Trophoblast cell (in vitro differentiated cells and primary cell): Measurements from ENCODE around the gene FAM107B.
A peak's percentile ranks its signal among the peaks of the same experiment; 100 is the strongest.

Experiments used
- DNase-seq, 2 donors: peaks; one replicate each; pipeline ENCODE4 v3.0.0-alpha.2; 2016
- H2AFZ ChIP-seq: 2 replicates; pipeline ENCODE4 v1.6.1; 2013; ENCODE audit warnings: low read length, moderate library complexity, mild to moderate bottlenecking; ENCODE audit not compliant: insufficient read depth, poor library complexity
- H2AK5ac ChIP-seq: 2 replicates; pipeline ENCODE4 v1.6.1; 2013; ENCODE audit warnings: mild to moderate bottlenecking, low read length
- H2BK120ac ChIP-seq: 2 replicates; pipeline ENCODE4 v1.6.1; 2013; ENCODE audit warnings: low read length, mild to moderate bottlenecking, moderate library complexity; ENCODE audit not compliant: insufficient read depth, poor library complexity
- H2BK12ac ChIP-seq: 2 replicates; pipeline ENCODE4 v1.6.1; 2013; ENCODE audit warnings: mild to moderate bottlenecking, low read length, moderate library complexity
- H2BK5ac ChIP-seq: 2 replicates; pipeline ENCODE4 v1.6.1; 2013; ENCODE audit warnings: low read length, low read depth, moderate library complexity, mild to moderate bottlenecking; ENCODE audit not compliant: poor library complexity
- H3K14ac ChIP-seq: 2 replicates; pipeline ENCODE4 v1.6.1; 2013; ENCODE audit warnings: mild to moderate bottlenecking, low read length
- H3K18ac ChIP-seq: 2 replicates; pipeline ENCODE4 v1.6.1; 2013; ENCODE audit warnings: mild to moderate bottlenecking, low read length
- H3K23ac ChIP-seq: 2 replicates; pipeline ENCODE4 v1.6.1; 2013; ENCODE audit warnings: low read length
- H3K27ac ChIP-seq: 2 replicates; pipeline ENCODE4 v1.5.1; 2013; ENCODE audit warnings: low read depth, mild to moderate bottlenecking, inconsistent platforms, low read length, moderate library complexity
- H3K27me3 ChIP-seq: 2 replicates; pipeline ENCODE4 v1.6.1; 2013; ENCODE audit warnings: inconsistent platforms, mild to moderate bottlenecking, low read length, moderate library complexity; ENCODE audit not compliant: insufficient read depth
- H3K36me3 ChIP-seq, 2 experiments: 1 replicate in 1 of 2; 2 replicates in 1 of 2; pipeline ENCODE4 v1.6.1; 2013; ENCODE audit warnings: low read length in 2 of 2, mild to moderate bottlenecking in 2 of 2, moderate library complexity in 1 of 2; ENCODE audit not compliant: insufficient read depth in 2 of 2, control insufficient read depth in 1 of 2
- H3K4ac ChIP-seq: 2 replicates; pipeline ENCODE4 v1.6.1; 2013; ENCODE audit warnings: low read depth, mild to moderate bottlenecking, low read length, moderate library complexity
- H3K4me1 ChIP-seq, 2 experiments: 1 replicate in 1 of 2; 2 replicates in 1 of 2; pipeline ENCODE4 v1.6.1; 2013; ENCODE audit warnings: low read length in 2 of 2, mild to moderate bottlenecking in 2 of 2, moderate library complexity in 1 of 2; ENCODE audit not compliant: insufficient read depth in 2 of 2, control insufficient read depth in 1 of 2
- H3K4me2 ChIP-seq: 2 replicates; pipeline ENCODE4 v1.6.1; 2013; ENCODE audit warnings: inconsistent platforms, mild to moderate bottlenecking, low read length, moderate library complexity
- H3K4me3 ChIP-seq: 2 replicates; pipeline ENCODE4 v1.5.1; 2013; ENCODE audit warnings: mild to moderate bottlenecking, low read depth, low read length, inconsistent platforms
- H3K79me1 ChIP-seq: one replicate; pipeline ENCODE4 v1.6.1; 2013; ENCODE audit warnings: low read length
- H3K79me2 ChIP-seq: 2 replicates; pipeline ENCODE4 v1.6.1; 2013; ENCODE audit warnings: low read length, mild to moderate bottlenecking; ENCODE audit not compliant: control insufficient read depth, insufficient read depth, poor library complexity
- H3K9ac ChIP-seq: 2 replicates; pipeline ENCODE4 v1.6.1; 2013; ENCODE audit warnings: mild to moderate bottlenecking, low read length
- H3K9me3 ChIP-seq: 2 replicates; pipeline ENCODE4 v1.6.1; 2013; ENCODE audit warnings: low read depth, mild to moderate bottlenecking, control low read depth, inconsistent platforms, low read length; ENCODE audit not compliant: insufficient read depth
- H4K12ac ChIP-seq: 2 replicates; pipeline ENCODE4 v1.6.1; 2013; ENCODE audit warnings: low read depth, mild to moderate bottlenecking, low read length, moderate library complexity
- H4K8ac ChIP-seq: 2 replicates; pipeline ENCODE4 v1.6.1; 2013; ENCODE audit warnings: low read depth, mild to moderate bottlenecking, low read length, moderate library complexity
- H4K91ac ChIP-seq: one replicate; pipeline ENCODE4 v1.6.1; 2013; ENCODE audit warnings: low read depth, mild to moderate bottlenecking, low read length, moderate library complexity
- WGBS: extraction: QIAGEN DNeasy Blood & Tissue Kit; methylation state at CpG from one replicate; pipeline ENCODE4 v1.1.7; 2013; ENCODE audit warnings: missing lambda C conversion rate; ENCODE audit not compliant: insufficient read length, insufficient coverage; ENCODE audit errors: extremely low coverage; 5-methylcytosine and 5-hydroxymethylcytosine counted together

The FAM107B gene

DNA sequence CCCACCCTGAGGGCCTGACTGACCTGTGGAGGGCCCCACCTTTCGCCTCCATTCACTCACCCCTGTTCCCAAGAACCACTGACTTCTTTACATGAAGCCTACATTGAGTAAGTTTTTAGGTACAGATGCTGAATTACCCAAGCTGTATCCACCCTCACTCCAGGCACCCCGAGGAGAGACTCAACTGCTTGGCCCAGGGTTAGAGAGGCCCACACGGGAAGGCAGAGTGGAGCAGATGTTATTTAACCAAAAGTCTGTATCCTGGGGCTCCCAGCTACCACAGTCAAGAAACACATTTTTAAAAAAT lies 230.8 kb downstream of the FAM107B start:
- Histone ChIP-seq H3K4me1 (peaks cover 2% of the 10 kb centered on the region in 2 experiments), H3K14ac (no peak overlapping the region), H3K4me3 (no peak overlapping the region), H2AK5ac (no peak overlapping the region), H3K4ac (no peak overlapping the region), H3K18ac (no peak overlapping the region), H4K91ac (no peak overlapping the region), H3K27me3 (no peaks in the 10 kb centered on the region), H3K79me2 (no peaks in the 10 kb centered on the region), H4K12ac (no peak overlapping the region), H2AFZ (no peak overlapping the region), H3K4me2 (no peak overlapping the region), H3K27ac (no peak overlapping the region), H3K9me3 (no peaks in the 10 kb centered on the region), H3K23ac (no peak overlapping the region), H2BK120ac (no peak overlapping the region), H3K36me3 (peaks cover 21% of the 10 kb centered on the region in 2 experiments), H3K9ac (no peak overlapping the region), H3K79me1 (no peaks in the 10 kb centered on the region), H2BK12ac (no peak overlapping the region), H2BK5ac (no peak overlapping the region), H4K8ac (no peak overlapping the region)
- no peak for DNase-seq
- WGBS = no CpG with 5 or more reads among the region's 3 CpGs

DNA sequence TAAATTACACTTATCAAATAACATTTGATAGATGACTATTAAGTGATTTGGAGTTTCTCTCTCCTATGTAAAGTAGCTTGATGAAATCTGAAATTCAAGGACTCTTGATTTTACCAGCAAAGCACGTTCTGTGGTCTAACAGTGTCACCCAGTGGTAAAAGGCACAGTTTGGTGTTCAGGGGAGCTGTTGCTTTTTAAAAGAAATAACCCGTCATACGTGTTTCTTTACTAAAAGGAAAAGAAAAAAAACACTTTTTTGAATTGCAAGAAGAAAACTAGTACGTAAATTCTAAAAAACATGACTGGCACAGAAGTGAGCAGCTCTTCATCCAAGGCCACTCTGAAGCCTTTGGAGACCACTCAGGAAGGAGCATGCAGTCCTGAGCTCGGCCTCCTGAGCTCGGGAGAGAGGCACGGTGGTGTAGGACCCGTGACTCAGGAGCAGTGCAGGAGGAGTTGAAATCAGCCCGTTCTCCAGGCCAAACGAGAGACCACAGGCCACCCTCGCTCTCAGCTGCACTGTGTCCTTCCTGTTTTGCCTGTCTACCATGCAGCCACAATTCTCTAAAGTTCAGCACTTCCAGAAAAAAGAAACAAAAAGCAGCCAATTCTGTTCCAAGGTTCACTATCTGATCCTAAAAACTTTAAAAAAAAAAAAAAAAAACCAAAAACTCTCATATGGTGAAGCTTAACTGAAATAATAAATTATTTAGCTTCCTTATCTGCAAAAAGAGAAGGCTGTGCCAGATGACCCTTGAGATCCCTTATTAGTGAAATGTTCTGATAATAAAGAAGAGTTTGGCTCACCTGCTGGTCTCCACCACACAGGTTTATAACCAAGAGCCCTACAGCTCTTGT lies 231.4 kb downstream of the FAM107B start:
- no peak overlapping the region for H2BK12ac ChIP-seq
- H3K18ac ChIP-seq = no peak overlapping the region

DNA sequence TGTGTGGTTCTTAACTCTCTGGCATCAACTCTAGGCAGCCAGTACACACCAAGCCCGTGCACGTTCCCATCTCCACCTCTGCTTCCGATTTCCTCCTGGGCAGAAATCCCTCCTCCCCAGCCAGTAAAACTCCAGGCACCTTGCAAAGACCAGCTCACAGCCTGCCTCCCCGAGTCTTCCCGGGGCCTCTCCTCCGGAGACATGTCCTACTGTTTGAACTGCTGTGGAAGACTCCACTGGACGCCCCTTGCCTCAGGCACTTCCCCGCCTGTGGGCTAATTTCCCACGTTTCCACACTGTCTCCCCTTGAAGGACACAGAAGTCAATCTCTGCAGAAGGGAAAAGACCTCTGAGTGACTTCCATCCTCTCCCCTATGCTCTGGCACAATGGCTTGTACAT lies 233.3 kb downstream of the FAM107B start:
- H3K14ac ChIP-seq = no peak overlapping the region
- no peaks in the 10 kb centered on the region for H3K9me3 ChIP-seq

More for the DNA sequence above, 231.4 kb downstream of the FAM107B start:
- H2BK5ac ChIP-seq = no peak overlapping the region
- H3K4me1 ChIP-seq = peaks cover 1 to 2% of the 10 kb centered on the region in 2 experiments
- H3K27me3 ChIP-seq = no peaks in the 10 kb centered on the region
- no peak overlapping the region for H2BK120ac ChIP-seq
- no peak overlapping the region for H4K91ac ChIP-seq
- H3K9me3 ChIP-seq = no peaks in the 10 kb centered on the region
- peaks cover 18 to 21% of the 10 kb centered on the region in 2 experiments for H3K36me3 ChIP-seq
- no peak overlapping the region for H3K23ac ChIP-seq
- H4K12ac ChIP-seq = peak overlapping the region; percentile 27
- H3K4me3 ChIP-seq = no peak overlapping the region
- peak overlapping the region; percentile 17 for H2AFZ ChIP-seq
- H3K14ac ChIP-seq = no peak overlapping the region
- no peak overlapping the region for H2AK5ac ChIP-seq
- no peak overlapping the region for H3K4ac ChIP-seq
- no CpG with 5 or more reads among the region's 11 CpGs for WGBS
- H3K79me1 ChIP-seq = no peaks in the 10 kb centered on the region
- no peak overlapping the region for H3K4me2 ChIP-seq
- H3K9ac ChIP-seq = no peak overlapping the region
- H3K27ac ChIP-seq = no peak overlapping the region
- no peaks in the 10 kb centered on the region for H3K79me2 ChIP-seq
- peak overlapping the region; percentile 2 for H4K8ac ChIP-seq
- no peak for DNase-seq

DNA sequence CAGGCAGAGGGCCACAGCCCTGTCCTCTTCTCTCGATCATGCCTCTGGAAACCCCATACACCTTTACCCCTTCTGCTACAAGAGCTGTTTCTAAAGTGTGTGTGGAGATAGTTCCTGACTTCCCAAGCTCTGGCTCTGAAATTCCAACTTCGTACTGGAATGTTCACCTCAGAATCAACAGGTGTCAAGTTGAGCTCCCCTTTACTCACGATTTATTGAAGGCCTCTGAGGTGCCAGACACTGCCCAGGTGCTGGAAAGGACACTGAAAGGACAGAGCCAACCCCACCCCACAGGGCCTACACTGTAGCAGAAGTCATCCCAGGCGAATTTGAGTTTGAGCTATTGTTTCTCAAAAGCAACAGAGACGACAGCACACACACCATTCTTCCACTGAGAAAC lies 234.1 kb downstream of the FAM107B start:
- no peak overlapping the region for H4K12ac ChIP-seq
- DNase-seq = no peak
- H3K36me3 ChIP-seq = peaks cover 14 to 23% of the 10 kb centered on the region in 2 experiments
- H3K9ac ChIP-seq = no peak overlapping the region
- no peak overlapping the region for H2AFZ ChIP-seq
- no peak overlapping the region for H3K4ac ChIP-seq
- no peak overlapping the region for H4K8ac ChIP-seq
- H2BK120ac ChIP-seq = no peak overlapping the region
- no peaks in the 10 kb centered on the region for H3K9me3 ChIP-seq
- H3K27ac ChIP-seq = no peak overlapping the region
- no peak overlapping the region for H3K18ac ChIP-seq
- no peak overlapping the region for H2AK5ac ChIP-seq
- peaks cover 0 to 4% of the 10 kb centered on the region in 2 experiments for H3K4me1 ChIP-seq
- no peak overlapping the region for H2BK12ac ChIP-seq
- WGBS = no CpG with 5 or more reads among the region's 5 CpGs
- no peaks in the 10 kb centered on the region for H3K79me1 ChIP-seq
- H3K27me3 ChIP-seq = no peaks in the 10 kb centered on the region
- no peak overlapping the region for H4K91ac ChIP-seq
- H3K4me2 ChIP-seq = no peak overlapping the region
- no peak overlapping the region for H2BK5ac ChIP-seq
- H3K79me2 ChIP-seq = no peaks in the 10 kb centered on the region
- no peak overlapping the region for H3K14ac ChIP-seq
- H3K4me3 ChIP-seq = no peak overlapping the region
- H3K23ac ChIP-seq = no peak overlapping the region

More for the DNA sequence above, 233.3 kb downstream of the FAM107B start:
- Histone ChIP-seq H3K23ac (no peak overlapping the region), H3K27ac (no peak overlapping the region), H3K9ac (no peak overlapping the region), H3K36me3 (peaks cover 14 to 23% of the 10 kb centered on the region in 2 experiments), H2BK5ac (no peak overlapping the region), H2BK12ac (no peak overlapping the region), H3K4me2 (no peak overlapping the region), H3K4me1 (peaks cover 0 to 4% of the 10 kb centered on the region in 2 experiments), H2AK5ac (no peak overlapping the region), H3K18ac (no peak overlapping the region), H3K79me2 (no peaks in the 10 kb centered on the region), H4K91ac (no peak overlapping the region), H3K4me3 (no peak overlapping the region), H2AFZ (no peak overlapping the region), H3K79me1 (no peaks in the 10 kb centered on the region), H3K27me3 (no peaks in the 10 kb centered on the region), H3K4ac (no peak overlapping the region), H4K12ac (no peak overlapping the region), H4K8ac (no peak overlapping the region), H2BK120ac (no peak overlapping the region)
- no CpG with 5 or more reads among the region's 9 CpGs for WGBS
- no peak for DNase-seq
